GM23248 (cell line): ENCODE data around the gene PLBD2. TPM values are rescaled to one million over a fixed set of nuclear protein-coding genes. Genes with fewer than 3 reads are reported as not detected.
A peak's percentile ranks its signal among the peaks of the same experiment; 100 is the strongest.

Experiments used
- DNase-seq: peaks from one replicate; pipeline ENCODE4 v3.0.0-alpha.2; 2015
- H2AFZ ChIP-seq: fragments of 200-600 bp; sonication (generic); 2 replicates; pipeline ENCODE4 v1.6.1; 2016; ENCODE audit warnings: antibody characterized with exemption
- H3F3A ChIP-seq: fragments of 200-600 bp; sonication (generic); 2 replicates; pipeline ENCODE4 v1.6.1; 2016; ENCODE audit warnings: mild to moderate bottlenecking, antibody characterized with exemption, mixed run types; ENCODE audit not compliant: insufficient read depth
- H3K27ac ChIP-seq: fragments of 200-600 bp; sonication (generic); 2 replicates; pipeline ENCODE4 v1.5.1; 2016; ENCODE audit warnings: mild to moderate bottlenecking
- H3K27me3 ChIP-seq: fragments of 200-600 bp; sonication (generic); replicated peaks from 2 replicates; pipeline ENCODE4 v1.6.1; 2016; ENCODE audit warnings: mild to moderate bottlenecking; ENCODE audit not compliant: insufficient read depth
- H3K36me3 ChIP-seq: fragments of 200-600 bp; sonication (generic); 2 replicates; pipeline ENCODE4 v1.6.1; 2016; ENCODE audit warnings: low read depth, mild to moderate bottlenecking
- H3K4me1 ChIP-seq: fragments of 200-600 bp; sonication (generic); 2 replicates; pipeline ENCODE4 v1.6.1; 2016; ENCODE audit warnings: mild to moderate bottlenecking; ENCODE audit not compliant: insufficient read depth
- H3K4me2 ChIP-seq: fragments of 200-600 bp; sonication (generic); one replicate; pipeline ENCODE4 v1.6.1; 2016; ENCODE audit warnings: mild to moderate bottlenecking; ENCODE audit not compliant: unreplicated experiment
- H3K4me3 ChIP-seq: fragments of 200-600 bp; sonication (generic); 2 replicates; pipeline ENCODE4 v1.5.1; 2016; ENCODE audit warnings: mild to moderate bottlenecking
- H3K79me2 ChIP-seq: fragments of 200-600 bp; sonication (generic); 2 replicates; pipeline ENCODE4 v1.6.1; 2016; ENCODE audit warnings: mild to moderate bottlenecking; ENCODE audit not compliant: insufficient read depth
- H3K9ac ChIP-seq: fragments of 200-600 bp; sonication (generic); 2 replicates; pipeline ENCODE4 v1.6.1; 2016; ENCODE audit warnings: mild to moderate bottlenecking
- H3K9me2 ChIP-seq: fragments of 200-600 bp; sonication (generic); 2 replicates; pipeline ENCODE4 v1.6.1; 2016; ENCODE audit warnings: mixed run types, mild to moderate bottlenecking, moderate library complexity; ENCODE audit not compliant: insufficient read depth
- H3K9me3 ChIP-seq: fragments of 200-600 bp; sonication (generic); one replicate; pipeline ENCODE4 v1.6.1; 2017; ENCODE audit warnings: low read depth
- H4K20me1 ChIP-seq: fragments of 200-600 bp; sonication (generic); 2 replicates; pipeline ENCODE4 v1.6.0; 2016; ENCODE audit not compliant: insufficient read depth
- EZH2 ChIP-seq: fragments of 200-600 bp; sonication (generic); IDR thresholded peaks from 2 replicates; pipeline ENCODE4 v1.6.1; 2018; ENCODE audit warnings: antibody characterized with exemption, mild to moderate bottlenecking; ENCODE audit not compliant: insufficient read depth, poor library complexity, severe bottlenecking
- EZH2phosphoT487 ChIP-seq: fragments of 200-600 bp; sonication (generic); IDR thresholded peaks from 2 replicates; pipeline ENCODE4 v1.6.1; 2018; ENCODE audit warnings: antibody characterized with exemption, moderate library complexity, mild to moderate bottlenecking, low read depth; ENCODE audit not compliant: insufficient read depth
- WGBS, 2 experiments: methylation state at CpG; one replicate each; pipeline ENCODE4 v1.1.6; 2015 to 2017; ENCODE audit warnings: low lambda C conversion rate in 2 of 2, low coverage in 1 of 2; ENCODE audit errors: missing lambda C conversion rate in 2 of 2; 5-methylcytosine and 5-hydroxymethylcytosine counted together
- in situ Hi-C: fragments of 300-500 bp; cut with MboI; formaldehyde crosslinking; loops from 2 replicates; pipeline ENCODE4 v1.15.0; 2020
- polyA plus RNA-seq: library from polyadenylated mRNA; unstranded; fragments of >200 nt; fragmentation: Nextera tagmentation; extraction: Ambion mirVana; gene quantifications from 2 replicates; pipeline ENCODE4 v1.2.1, GENCODE V29; 2016
- total RNA-seq: library from RNA; depleted of rRNA; stranded (reverse); fragments of >200 nt; shearing (Covaris generic); gene quantifications from 2 replicates; pipeline ENCODE4 v1.2.3, GENCODE V29; 2014

The PLBD2 gene
- total and polyA plus RNA-seq, 2 experiments from 2014 or later, result 38.5 to 58.5 TPM

- in situ Hi-C loops, result no loop called here
- no peaks in the 10 kb centered on the region for H3K27me3 ChIP-seq
- H3K36me3 ChIP-seq, result no peaks in the 10 kb centered on the region
- WGBS, 2 experiments, result 9 to 10% methylated on average over 11 of the region's 11 CpGs
- peak overlapping the region; percentile 90 for H3K4me3 ChIP-seq
- no peaks in the 10 kb centered on the region for H4K20me1 ChIP-seq
- H3K9ac ChIP-seq, result peak overlapping the region; percentile 81
- H3K9me3 ChIP-seq, result no peaks in the 10 kb centered on the region
- no peaks in the 10 kb centered on the region for H3K9me2 ChIP-seq
- DNase-seq, result peak; percentile 52
- TF ChIP-seq EZH2phosphoT487, result no peak
- no peak for TF ChIP-seq EZH2
- peaks cover 17% of the 10 kb centered on the region for H3K79me2 ChIP-seq
- peak overlapping the region; percentile 85 for H2AFZ ChIP-seq
- no peak overlapping the region for H3K27ac ChIP-seq
- H3K4me2 ChIP-seq, result peak overlapping the region; percentile 96
- H3K4me1 ChIP-seq, result peaks cover 18% of the 10 kb centered on the region
- no peaks in the 10 kb centered on the region for H3F3A ChIP-seq
These were observed 949 bp downstream of the PLBD2 start for GRCh38 chr12:113359133-113359938.

- H3K79me2 ChIP-seq, result peaks cover 23% of the 10 kb centered on the region
- H3K4me2 ChIP-seq, result peak overlapping the region; percentile 96
- H3K9me2 ChIP-seq, result no peaks in the 10 kb centered on the region
- H3K27me3 ChIP-seq, result no peaks in the 10 kb centered on the region
- in situ Hi-C loops, result no loop called here
- peaks cover 18% of the 10 kb centered on the region for H3K4me1 ChIP-seq
- H3K4me3 ChIP-seq, result peak overlapping the region; percentile 90; the same call in 1 of the 2 replicates
- H3F3A ChIP-seq, result no peaks in the 10 kb centered on the region
- TF ChIP-seq EZH2phosphoT487 (no peak), EZH2 (no peak)
- 39 to 40% methylated on average over 9 of the region's 9 CpGs for WGBS, 2 experiments
- no peaks in the 10 kb centered on the region for H3K36me3 ChIP-seq
- H3K9ac ChIP-seq, result peak overlapping the region; percentile 81
- H2AFZ ChIP-seq, result no peak overlapping the region
- DNase-seq, result peak; percentile 54
- H3K9me3 ChIP-seq, result no peaks in the 10 kb centered on the region
- no peaks in the 10 kb centered on the region for H4K20me1 ChIP-seq
- H3K27ac ChIP-seq, result no peak overlapping the region
These were observed 1.8 kb downstream of the PLBD2 start for GRCh38 chr12:113359939-113360748.

- H3K79me2 ChIP-seq, result peaks cover 24% of the 10 kb centered on the region
- peaks cover 18% of the 10 kb centered on the region for H3K4me1 ChIP-seq
- no peaks in the 10 kb centered on the region for H3K27me3 ChIP-seq
- no peaks in the 10 kb centered on the region for H3F3A ChIP-seq
- in situ Hi-C loops, result no loop called here
- DNase-seq, result peak; percentile 46
- no peaks in the 10 kb centered on the region for H3K9me2 ChIP-seq
- no peak overlapping the region for H2AFZ ChIP-seq
- no peak overlapping the region for H3K4me2 ChIP-seq
- peak overlapping the region; percentile 11; the same call in 1 of the 2 replicates for H3K27ac ChIP-seq
- no peaks in the 10 kb centered on the region for H3K9me3 ChIP-seq
- no peaks in the 10 kb centered on the region for H4K20me1 ChIP-seq
- 28 to 33% methylated on average over 12 of the region's 12 CpGs for WGBS, 2 experiments
- TF ChIP-seq EZH2 (no peak), EZH2phosphoT487 (no peak)
- H3K4me3 ChIP-seq, result no peak overlapping the region
- H3K9ac ChIP-seq, result no peak overlapping the region
- no peaks in the 10 kb centered on the region for H3K36me3 ChIP-seq
These were observed 3.4 kb downstream of the PLBD2 start for GRCh38 chr12:113361574-113362370.

GRCh38 chr12:113364698-113365097 lies 6.3 kb downstream of the PLBD2 start:
- Histone ChIP-seq H4K20me1 (no peaks in the 10 kb centered on the region), H2AFZ (no peak overlapping the region), H3K4me2 (no peak overlapping the region), H3K4me3 (no peak overlapping the region), H3K9ac (no peak overlapping the region), H3K27ac (no peak overlapping the region), H3K79me2 (peaks cover 13% of the 10 kb centered on the region), H3F3A (no peaks in the 10 kb centered on the region), H3K4me1 (peaks cover 10% of the 10 kb centered on the region), H3K9me2 (no peaks in the 10 kb centered on the region), H3K36me3 (no peaks in the 10 kb centered on the region), H3K9me3 (no peaks in the 10 kb centered on the region), H3K27me3 (no peaks in the 10 kb centered on the region)
- WGBS, 2 experiments, result 86 to 90% methylated on average over 5 of the region's 5 CpGs
- no peak for TF ChIP-seq EZH2phosphoT487
- no peak for TF ChIP-seq EZH2
- no peak for DNase-seq
- in situ Hi-C loops, result no loop called here
